T-cell (primary cell): ENCODE measurements around the gene HOMER2. TPM values are rescaled to one million over a fixed set of nuclear protein-coding genes. Genes with fewer than 3 reads are reported as not detected.

ENCODE experiments used
- ATAC-seq, 4 experiments: fragments of 200-7000 bp in 3 of 4; fragments of 150-1000 bp in 1 of 4; cut with Tn5 transposase; replicated peaks in 1 of 4; 1 replicate in 3 of 4; 2 replicates in 1 of 4; pipeline ENCODE4 v1.10.0; 2021; ENCODE audit warnings: moderate library complexity in 3 of 4, mild to moderate bottlenecking in 2 of 4, moderate number of reproducible peaks in 1 of 4
- CTCF ChIA-PET, 2 donors: fragments of 300-600 bp; sonication (Branson Sonifier 250); formaldehyde crosslinking; loops; one replicate each; lab custom pipeline; 2022; ENCODE audit warnings: antibody characterized with exemption in 2 of 2; lab: Charles Lee
- POLR2A ChIA-PET, 2 donors: fragments of 300-600 bp; sonication (Branson Sonifier 250); formaldehyde crosslinking; loops; one replicate each; lab custom pipeline; 2022; ENCODE audit warnings: antibody characterized with exemption in 2 of 2; lab: Charles Lee
- DNase-seq, 35 experiments: peaks; one replicate each; pipeline versions ENCODE4 v3.0.0 to v3.0.0-alpha.2; 2013 to 2023
- H3K27ac ChIP-seq: one replicate; pipeline ENCODE4 v1.5.1; 2013; ENCODE audit warnings: low read length
- H3K27me3 ChIP-seq, 2 experiments: replicated peaks in 1 of 2; 1 replicate in 1 of 2; 2 replicates in 1 of 2; pipeline versions ENCODE4 v1.6.1 to v1.7.0; 2013; ENCODE audit warnings: low read length in 1 of 2, mixed read lengths in 1 of 2; ENCODE audit not compliant: control insufficient read depth in 2 of 2, insufficient read depth in 2 of 2; ENCODE audit errors: extremely low read depth in 1 of 2
- H3K36me3 ChIP-seq, 2 donors: 1 replicate in 1 of 2; 2 replicates in 1 of 2; pipeline versions ENCODE4 v1.6.1 to v1.7.0; 2013; ENCODE audit warnings: low read length in 1 of 2; ENCODE audit not compliant: control insufficient read depth in 2 of 2, insufficient read depth in 1 of 2; ENCODE audit errors: extremely low read depth in 1 of 2
- H3K4me1 ChIP-seq, 2 experiments: 1 replicate in 1 of 2; 2 replicates in 1 of 2; pipeline versions ENCODE4 v1.6.1 to v1.7.0; 2013; ENCODE audit warnings: low read length in 2 of 2, mixed read lengths in 1 of 2; ENCODE audit not compliant: insufficient read depth in 2 of 2, control insufficient read depth in 1 of 2; ENCODE audit errors: extremely low read depth in 1 of 2
- H3K4me3 ChIP-seq, 2 donors: 1 replicate in 1 of 2; 2 replicates in 1 of 2; pipeline versions ENCODE4 v1.5.1 to v1.7.0; 2013; ENCODE audit warnings: mild to moderate bottlenecking in 2 of 2, low read length in 1 of 2, moderate library complexity in 1 of 2; ENCODE audit not compliant: control insufficient read depth in 1 of 2; ENCODE audit errors: extremely low read depth in 1 of 2
- H3K9me3 ChIP-seq: 2 replicates; pipeline ENCODE4 v1.7.0; 2013
- H3K27ac Mint-ChIP-seq, 2 donors: one replicate each; pipeline ENCODE4 v1.8.0; 2020 to 2021; ENCODE audit warnings: mild to moderate bottlenecking in 2 of 2, mixed read lengths in 2 of 2
- H3K27me3 Mint-ChIP-seq, 2 donors: one replicate each; pipeline ENCODE4 v1.8.0; 2021 to 2022; ENCODE audit warnings: mixed read lengths in 2 of 2
- H3K36me3 Mint-ChIP-seq: one replicate; pipeline ENCODE4 v1.8.0; 2021; ENCODE audit warnings: mixed read lengths
- H3K4me1 Mint-ChIP-seq, 3 donors: one replicate each; pipeline ENCODE4 v1.8.0; 2020 to 2022; ENCODE audit warnings: mixed read lengths in 3 of 3, mild to moderate bottlenecking in 1 of 3
- H3K4me3 Mint-ChIP-seq, 3 donors: one replicate each; pipeline ENCODE4 v1.8.0; 2020 to 2022; ENCODE audit warnings: mild to moderate bottlenecking in 3 of 3, mixed read lengths in 3 of 3, moderate library complexity in 3 of 3
- H3K9me3 Mint-ChIP-seq, 3 donors: one replicate each; pipeline ENCODE4 v1.8.0; 2020 to 2022; ENCODE audit warnings: mixed read lengths in 3 of 3
- WGBS: methylation state at CpG from one replicate; pipeline ENCODE4 v1.1.5; 2013; ENCODE audit warnings: missing lambda C conversion rate; ENCODE audit not compliant: insufficient coverage; 5-methylcytosine and 5-hydroxymethylcytosine counted together
- total RNA-seq, 35 experiments: library from RNA in 6 of 35; stranded (reverse) in 6 of 35; fragments of 120-200 nt in 1 of 35; gene quantifications; one replicate each; pipeline versions ENCODE4 v1.2.1 to v1.2.4 and lab custom pipeline; 2013 to 2026

HOMER2 gene
- total RNA-seq, 5 donors from 2014 or later (not counting 1 experiment from before 2014, with no cell fraction given), result 2.7 to 9.1 (median 7.3) TPM

DNA sequence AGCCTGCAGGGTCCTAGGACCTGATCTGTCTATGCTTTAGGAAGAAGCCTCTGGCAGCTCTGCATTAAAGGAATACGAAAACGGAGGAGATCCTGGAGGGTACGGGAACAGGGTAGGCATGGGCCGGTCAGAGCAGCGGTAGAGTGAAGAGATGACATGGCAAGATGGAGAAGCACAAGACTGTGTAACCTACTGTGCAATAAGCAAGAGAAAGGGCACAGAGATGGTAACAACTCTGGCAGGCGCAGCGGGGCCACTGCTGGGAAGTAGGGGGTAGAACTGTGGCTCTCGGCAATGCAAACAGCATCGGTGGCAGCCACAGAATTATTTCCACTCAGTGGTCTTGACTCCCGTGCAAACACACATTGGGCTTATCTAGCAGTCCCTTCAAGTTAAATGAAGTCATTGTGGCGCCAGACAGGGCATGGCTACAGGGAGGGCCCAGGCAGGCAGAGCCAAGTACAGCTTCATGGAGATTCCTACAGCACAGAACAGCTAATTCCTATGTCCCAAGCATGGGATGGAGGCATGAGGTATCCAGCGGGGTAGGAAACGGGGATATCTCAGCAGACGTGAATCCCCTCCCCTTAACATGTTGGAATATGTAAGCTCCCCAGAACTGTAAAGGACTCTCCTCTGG is 114.3 kb downstream of the HOMER2 start:
- Mint-ChIP-seq H3K27me3 (no peaks in the 10 kb centered on the region), H3K4me1 (peaks cover 2 to 8% (median 2%) of the 10 kb centered on the region in 3 donors), H3K9me3 (peaks cover 2 to 5% (median 3%) of the 10 kb centered on the region in 3 donors), H3K4me3 (no peak overlapping the region), H3K36me3 (peaks cover 48% of the 10 kb centered on the region), H3K27ac (no peak overlapping the region)
- POLR2A ChIA-PET, result no interaction called here
- H3K36me3 ChIP-seq, result peaks cover 10 to 40% of the 10 kb centered on the region in 2 donors
- no peaks in the 10 kb centered on the region for H3K9me3 ChIP-seq
- CTCF ChIA-PET, result no interaction called here
- no peak overlapping the region for H3K27ac ChIP-seq
- H3K4me1 ChIP-seq, result no peaks in the 10 kb centered on the region
- no peak overlapping the region for H3K4me3 ChIP-seq
- H3K27me3 ChIP-seq, result no peaks in the 10 kb centered on the region
- WGBS, result 97% methylated on average over 8 of the region's 14 CpGs
- peak in 2 of 4 experiments; percentile 21 to 38 for ATAC-seq
- DNase-seq, result no peak

GRCh38 chr15:82835391-82835917 is 117.1 kb downstream of the HOMER2 start:
- Mint-ChIP-seq H3K36me3 (peaks cover 66% of the 10 kb centered on the region), H3K27ac (no peak overlapping the region), H3K4me3 (no peak overlapping the region), H3K4me1 (peaks cover 22 to 29% (median 24%) of the 10 kb centered on the region in 3 donors), H3K9me3 (peaks cover 0 to 3% (median 2%) of the 10 kb centered on the region in 3 donors), H3K27me3 (no peaks in the 10 kb centered on the region)
- WGBS, result 98% methylated on average over 4 of the region's 7 CpGs
- Histone ChIP-seq H3K9me3 (no peaks in the 10 kb centered on the region), H3K4me1 (no peaks in the 10 kb centered on the region), H3K4me3 (no peak overlapping the region), H3K27ac (no peak overlapping the region), H3K36me3 (peaks cover 14 to 67% of the 10 kb centered on the region in 2 donors), H3K27me3 (no peaks in the 10 kb centered on the region)
- ChIA-PET CTCF (no interaction called here), POLR2A (no interaction called here)
- ATAC-seq (peak in 1 of 4 experiments; percentile 5), DNase-seq (peak in 1 of 35 experiments; percentile 7)

GRCh38 chr15:82833362-82833682 is 119.2 kb downstream of the HOMER2 start:
- H3K27ac Mint-ChIP-seq, result peak overlapping the region in 1 of 2 donors; percentile 36
- POLR2A ChIA-PET, result interaction anchor here (0.7 to 0.9 kb wide), 3 partner anchors 22 to 70 kb away, joined by 4 to 5 read pairs (median 4); no protein-coding TSS in a partner anchor
- peaks cover 14 to 82% of the 10 kb centered on the region in 2 donors for H3K36me3 ChIP-seq

DNA sequence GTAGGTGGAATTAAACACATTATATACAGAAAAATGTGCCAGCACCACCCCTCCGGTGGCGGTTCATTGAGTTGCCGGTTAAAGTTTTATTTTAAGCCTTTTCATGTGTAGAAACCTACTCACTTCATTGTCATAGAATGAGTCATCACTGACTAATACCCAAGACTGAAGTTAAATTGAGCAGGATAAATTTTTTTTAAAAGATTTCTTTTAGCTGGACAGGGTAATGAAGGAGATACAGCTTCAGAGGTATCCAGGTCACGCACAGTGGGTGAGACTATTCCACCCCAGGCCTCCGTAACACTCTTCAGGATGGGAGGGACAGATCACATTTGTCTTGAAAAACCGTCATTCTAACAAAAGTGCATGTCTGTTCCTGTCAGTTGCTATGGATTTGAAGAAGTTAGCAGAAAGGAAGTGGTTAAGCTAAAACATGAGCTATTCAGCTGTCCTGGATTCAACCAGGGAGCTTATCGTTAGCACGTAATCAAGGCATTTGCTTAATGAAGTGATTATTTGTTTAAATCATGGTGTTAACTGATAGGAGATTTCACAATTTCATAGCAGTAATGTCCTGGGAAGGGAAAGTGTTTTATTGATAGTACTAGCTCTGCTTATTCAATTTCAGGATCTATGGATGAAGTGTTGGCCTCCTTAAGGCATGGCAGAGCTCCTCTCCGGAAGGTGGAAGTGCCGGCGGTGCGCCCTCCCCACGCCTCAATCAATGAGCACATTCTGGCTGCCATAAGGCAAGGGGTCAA is 119.7 kb downstream of the HOMER2 start:
- peak overlapping the region in 1 of 2 donors; percentile 59 for H3K27ac Mint-ChIP-seq
- H3K9me3 Mint-ChIP-seq, result peaks cover 0 to 3% (median 0%) of the 10 kb centered on the region in 3 donors
- ChIA-PET POLR2A (interaction anchor here in 1 of 2 donors (0.6 to 0.9 kb wide), 2 partner anchors 22 to 234 kb away, joined by 5 read pairs; no protein-coding TSS in a partner anchor), CTCF (interaction anchor here (0.6 to 0.7 kb wide), 2 partner anchors 52 to 66 kb away, joined by 3 to 4 read pairs; no protein-coding TSS in a partner anchor)
- H3K36me3 ChIP-seq, result peaks cover 17 to 88% of the 10 kb centered on the region in 2 donors
- no peaks in the 10 kb centered on the region for H3K9me3 ChIP-seq
- 74% methylated on average over 9 of the region's 13 CpGs for WGBS
- peaks cover 22 to 31% (median 24%) of the 10 kb centered on the region in 3 donors for H3K4me1 Mint-ChIP-seq
- H3K27ac ChIP-seq, result no peak overlapping the region
- H3K27me3 Mint-ChIP-seq, result no peaks in the 10 kb centered on the region
- peak; percentile 5 to 62 (median 47) for ATAC-seq
- H3K36me3 Mint-ChIP-seq, result peaks cover 80% of the 10 kb centered on the region
- H3K4me3 Mint-ChIP-seq, result no peak overlapping the region
- H3K4me3 ChIP-seq, result no peak overlapping the region
- H3K4me1 ChIP-seq, result no peaks in the 10 kb centered on the region
- no peaks in the 10 kb centered on the region for H3K27me3 ChIP-seq
- DNase-seq, result peak in 3 of 35 experiments; percentile 3 to 27 (median 17)

More at GRCh38 chr15:82833362-82833682, 119.2 kb downstream of the HOMER2 start:
- Histone ChIP-seq H3K27me3 (no peaks in the 10 kb centered on the region), H3K9me3 (no peaks in the 10 kb centered on the region), H3K4me1 (no peaks in the 10 kb centered on the region), H3K27ac (no peak overlapping the region), H3K4me3 (no peak overlapping the region)
- WGBS, result 95% methylated on average over 2 of the region's 4 CpGs
- no peaks in the 10 kb centered on the region for H3K27me3 Mint-ChIP-seq
- CTCF ChIA-PET, result interaction anchor here in 1 of 2 donors (0.7 kb wide), 1 partner anchor 52 kb away, joined by 3 read pairs; no protein-coding TSS in a partner anchor
- ATAC-seq (peak in 1 of 4 experiments; percentile 6), DNase-seq (peak in 1 of 35 experiments; percentile 5)
- H3K4me1 Mint-ChIP-seq, result peaks cover 24 to 31% (median 27%) of the 10 kb centered on the region in 3 donors
- H3K36me3 Mint-ChIP-seq, result peaks cover 80% of the 10 kb centered on the region
- peaks cover 0 to 3% (median 0%) of the 10 kb centered on the region in 3 donors for H3K9me3 Mint-ChIP-seq
- H3K4me3 Mint-ChIP-seq, result no peak overlapping the region

- Histone ChIP-seq H3K27me3 (no peaks in the 10 kb centered on the region), H3K9me3 (no peaks in the 10 kb centered on the region), H3K27ac (no peak overlapping the region), H3K4me3 (no peak overlapping the region), H3K36me3 (peaks cover 11 to 86% of the 10 kb centered on the region in 2 donors), H3K4me1 (no peaks in the 10 kb centered on the region)
- ATAC-seq (no peak), DNase-seq (no peak)
- Mint-ChIP-seq H3K4me3 (no peak overlapping the region), H3K4me1 (peaks cover 19 to 31% (median 24%) of the 10 kb centered on the region in 3 donors), H3K27me3 (no peaks in the 10 kb centered on the region), H3K9me3 (peaks cover 0 to 3% (median 0%) of the 10 kb centered on the region in 3 donors), H3K27ac (no peak overlapping the region), H3K36me3 (peaks cover 74% of the 10 kb centered on the region)
- POLR2A ChIA-PET, result interaction anchor here in 1 of 2 donors (0.6 kb wide), 1 partner anchor 171 kb away, joined by 7 read pairs; no protein-coding TSS in a partner anchor
- WGBS, result 88% methylated on average over 3 of the region's 5 CpGs
- CTCF ChIA-PET, result interaction anchor here in 1 of 2 donors (0.6 kb wide), 1 partner anchor 79 kb away, joined by 3 read pairs; no protein-coding TSS in a partner anchor
These were observed 120.5 kb downstream of the HOMER2 start for GRCh38 chr15:82831894-82832600.
